Lung (tissue), 12 donors: ENCODE results near the gene SDK1. TPM values are rescaled to one million over a fixed set of nuclear protein-coding genes. Genes with fewer than 3 reads are reported as not detected.

Experiments
- ATAC-seq: fragments of 200-7000 bp; cut with Tn5 transposase; one replicate; pipeline ENCODE4 v1.9.1; 2020; ENCODE audit warnings: moderate number of reproducible peaks; ENCODE audit not compliant: insufficient read depth, low FRiP score
- DNase-seq, 3 donors: peaks; one replicate each; pipeline ENCODE4 v3.0.0-alpha.2; 2013 to 2017
- H3K27ac ChIP-seq, 2 donors: one replicate each; pipeline ENCODE4 v1.5.1; 2013; ENCODE audit warnings: mild to moderate bottlenecking in 2 of 2, moderate library complexity in 2 of 2, control low read depth in 1 of 2, inconsistent platforms in 1 of 2, low read depth in 1 of 2, low read length in 1 of 2
- H3K27me3 ChIP-seq, 3 donors: one replicate each; pipeline ENCODE4 v1.5.1; 2013; ENCODE audit warnings: low read length in 2 of 3; ENCODE audit not compliant: control insufficient read depth in 3 of 3, insufficient read depth in 3 of 3
- H3K36me3 ChIP-seq, 4 donors: one replicate each; pipeline ENCODE4 v1.5.1; 2013; ENCODE audit warnings: low read length in 4 of 4, mild to moderate bottlenecking in 1 of 4, moderate library complexity in 1 of 4; ENCODE audit not compliant: control insufficient read depth in 4 of 4, insufficient read depth in 4 of 4
- H3K4me1 ChIP-seq, 5 donors: one replicate each; pipeline ENCODE4 v1.5.1; 2013; ENCODE audit warnings: low read length in 5 of 5, mild to moderate bottlenecking in 2 of 5, moderate library complexity in 1 of 5; ENCODE audit not compliant: control insufficient read depth in 5 of 5, insufficient read depth in 5 of 5
- H3K4me3 ChIP-seq: one replicate; pipeline ENCODE4 v1.5.1; 2013; ENCODE audit warnings: mild to moderate bottlenecking, control low read depth, moderate library complexity
- H3K9ac ChIP-seq, 2 donors: one replicate each; pipeline ENCODE4 v1.5.1; 2013; ENCODE audit warnings: low read length in 2 of 2, control low read depth in 1 of 2; ENCODE audit not compliant: insufficient read depth in 1 of 2
- H3K9me3 ChIP-seq, 4 donors: one replicate each; pipeline ENCODE4 v1.5.1; 2013; ENCODE audit warnings: low read length in 3 of 4, mild to moderate bottlenecking in 1 of 4, moderate library complexity in 1 of 4; ENCODE audit not compliant: control insufficient read depth in 4 of 4, insufficient read depth in 3 of 4
- WGBS, 2 donors: extraction: QIAGEN DNeasy Blood & Tissue Kit; methylation state at CpG; one replicate each; pipeline ENCODE4 v1.1.7; 2013; 5-methylcytosine and 5-hydroxymethylcytosine counted together
- polyA plus RNA-seq, 2 donors: library from polyadenylated mRNA; stranded (reverse); fragments of 200-250 nt; gene quantifications; one replicate each; pipeline ENCODE4 v1.2.1, GENCODE V29; 2013
- total RNA-seq, 2 donors: library from RNA; depleted of rRNA in 1 of 2; stranded (reverse); fragments of >200 nt in 1 of 2; gene quantifications; one replicate each; pipeline ENCODE4 v1.2.1, GENCODE V29; 2014 to 2021
- TF ChIP-seq, protein P1 (sequence below): IDR thresholded peaks from 2 replicates; pipeline ENCODE4 v1.5.1; 2012; ENCODE audit warnings: mild to moderate bottlenecking; ENCODE audit errors: control extremely low read depth, extremely low read depth
- donor health status: control.
- donor health status: control.
- donor health status: Bipolar disorder and iron deficiency.
- donor health status: healthy.
- donor health status: DM: yes; HTN: yes; CAD: no.

SDK1 gene
- total and polyA plus RNA-seq, 4 donors: 3.7 to 30.1 (median 12.7) TPM

DNA sequence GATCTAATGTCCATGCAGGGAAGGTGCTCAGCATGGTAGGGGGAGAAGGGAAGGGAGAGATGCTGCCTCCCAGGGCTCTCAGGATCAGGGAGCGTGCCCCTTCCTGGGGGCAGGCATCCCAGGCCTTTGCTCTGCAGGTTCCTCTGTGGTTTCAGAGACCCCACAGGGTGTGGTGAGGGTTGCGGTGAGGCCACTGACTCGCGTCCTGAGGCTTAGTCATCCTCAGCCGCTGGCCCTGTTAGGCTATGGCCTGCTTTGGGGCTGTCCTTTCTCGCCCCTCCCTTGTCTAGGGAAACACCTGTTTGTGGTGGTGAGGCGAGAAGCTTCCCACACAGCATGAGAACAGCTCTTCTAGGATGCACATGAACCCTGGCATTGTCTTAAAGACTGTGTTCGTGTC is 822.8 kb downstream of the SDK1 start:
- Histone ChIP-seq H3K4me1 (no peaks in the 10 kb centered on the region), H3K27me3 (no peaks in the 10 kb centered on the region), H3K36me3 (no peaks in the 10 kb centered on the region), H3K9ac (no peak overlapping the region), H3K4me3 (no peak overlapping the region), H3K9me3 (peaks cover 0 to 5% (median 0%) of the 10 kb centered on the region in 4 donors), H3K27ac (no peak overlapping the region)
- 47 to 67% methylated on average over 8 of the region's 8 CpGs for WGBS, 2 donors
- TF ChIP-seq, protein P1, sequence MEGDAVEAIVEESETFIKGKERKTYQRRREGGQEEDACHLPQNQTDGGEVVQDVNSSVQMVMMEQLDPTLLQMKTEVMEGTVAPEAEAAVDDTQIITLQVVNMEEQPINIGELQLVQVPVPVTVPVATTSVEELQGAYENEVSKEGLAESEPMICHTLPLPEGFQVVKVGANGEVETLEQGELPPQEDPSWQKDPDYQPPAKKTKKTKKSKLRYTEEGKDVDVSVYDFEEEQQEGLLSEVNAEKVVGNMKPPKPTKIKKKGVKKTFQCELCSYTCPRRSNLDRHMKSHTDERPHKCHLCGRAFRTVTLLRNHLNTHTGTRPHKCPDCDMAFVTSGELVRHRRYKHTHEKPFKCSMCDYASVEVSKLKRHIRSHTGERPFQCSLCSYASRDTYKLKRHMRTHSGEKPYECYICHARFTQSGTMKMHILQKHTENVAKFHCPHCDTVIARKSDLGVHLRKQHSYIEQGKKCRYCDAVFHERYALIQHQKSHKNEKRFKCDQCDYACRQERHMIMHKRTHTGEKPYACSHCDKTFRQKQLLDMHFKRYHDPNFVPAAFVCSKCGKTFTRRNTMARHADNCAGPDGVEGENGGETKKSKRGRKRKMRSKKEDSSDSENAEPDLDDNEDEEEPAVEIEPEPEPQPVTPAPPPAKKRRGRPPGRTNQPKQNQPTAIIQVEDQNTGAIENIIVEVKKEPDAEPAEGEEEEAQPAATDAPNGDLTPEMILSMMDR: no peak
- DNase-seq (peak in 1 of 3 donors; percentile 6), ATAC-seq (no peak)

DNA sequence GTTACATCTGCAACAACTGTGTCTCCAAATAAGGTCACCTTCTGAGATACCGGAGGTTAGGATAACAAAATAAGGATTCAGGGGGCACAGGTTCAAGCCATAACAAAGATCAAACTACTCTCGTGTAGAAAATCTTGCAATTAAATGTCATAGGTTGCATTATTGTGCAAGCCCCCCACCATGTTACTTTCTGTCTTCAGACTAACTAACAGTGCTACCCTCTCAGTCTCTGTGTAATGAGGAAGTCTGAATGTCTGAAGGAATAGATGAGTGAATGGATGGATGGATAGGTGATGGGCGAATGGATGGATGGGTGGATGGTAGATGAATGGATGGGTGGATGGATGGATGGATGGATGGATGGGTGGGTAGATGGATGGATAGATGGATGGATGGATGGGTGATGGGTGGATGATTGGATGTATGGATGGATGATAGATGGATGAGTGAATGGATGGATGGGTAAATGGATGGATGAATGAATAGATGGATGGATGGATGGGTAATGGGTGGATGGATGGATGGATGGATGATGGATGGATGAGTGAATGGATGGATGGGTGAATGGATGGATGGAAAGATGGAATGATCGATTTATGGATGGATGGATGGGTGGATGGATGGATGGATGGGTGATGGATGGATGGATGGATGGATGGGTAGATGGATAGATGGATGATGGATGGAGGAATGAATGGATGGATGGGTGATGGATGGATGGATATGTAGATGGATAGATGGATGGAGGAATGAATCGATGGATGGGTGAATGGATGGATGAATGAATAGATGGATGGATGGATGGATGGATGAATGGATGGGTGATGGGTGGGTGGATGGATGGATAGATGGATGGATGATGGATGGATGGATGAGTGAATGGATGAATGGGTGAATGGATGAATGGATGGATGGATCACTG is 823.8 kb downstream of the SDK1 start:
- Histone ChIP-seq H3K36me3 (no peaks in the 10 kb centered on the region), H3K4me3 (no peak overlapping the region), H3K9ac (no peak overlapping the region), H3K9me3 (peaks cover 0 to 4% (median 0%) of the 10 kb centered on the region in 4 donors), H3K27ac (no peak overlapping the region), H3K27me3 (no peaks in the 10 kb centered on the region), H3K4me1 (peaks cover 0 to 2% (median 0%) of the 10 kb centered on the region in 5 donors)
- DNase-seq (no peak), ATAC-seq (no peak)
- TF ChIP-seq, protein P1: no peak
- 93 to 94% methylated on average over 5 of the region's 5 CpGs for WGBS, 2 donors

DNA sequence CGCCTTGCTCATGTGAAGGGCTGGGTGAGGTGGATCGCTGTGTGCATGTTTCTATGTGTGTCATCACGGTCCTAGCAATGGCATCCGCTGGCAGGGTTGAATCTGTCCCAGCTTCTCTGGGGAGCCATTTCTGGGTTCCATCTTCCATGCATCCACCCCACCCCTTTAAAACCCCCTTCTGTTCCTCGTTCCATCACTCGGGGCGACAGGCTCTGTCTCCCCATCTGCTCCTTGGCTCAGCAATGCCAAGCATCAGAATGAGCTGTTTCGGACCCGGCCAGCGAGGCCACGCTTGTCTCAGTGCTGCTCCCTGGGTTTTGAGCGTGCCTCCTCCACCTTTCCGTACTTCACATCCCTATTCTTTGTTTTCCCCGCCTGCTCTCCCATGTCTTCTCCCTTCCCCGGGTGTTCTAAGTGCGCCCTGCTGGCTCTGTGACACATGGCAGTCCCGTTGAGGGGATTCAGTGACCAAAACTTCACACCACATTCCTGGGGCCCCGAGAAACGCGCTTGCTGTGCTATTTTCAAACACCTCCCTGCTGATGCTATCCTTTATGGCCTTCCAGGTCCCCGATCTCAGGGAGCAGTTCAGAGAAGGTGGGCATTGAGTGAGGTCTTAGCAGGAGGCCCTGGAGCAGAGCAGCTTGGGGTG is 827.0 kb downstream of the SDK1 start:
- no peaks in the 10 kb centered on the region for H3K36me3 ChIP-seq
- no peaks in the 10 kb centered on the region for H3K27me3 ChIP-seq
- DNase-seq (no peak), ATAC-seq (no peak)
- peaks cover 0 to 11% (median 0%) of the 10 kb centered on the region in 5 donors for H3K4me1 ChIP-seq
- no peak overlapping the region for H3K9ac ChIP-seq
- 93% methylated on average over 21 of the region's 21 CpGs for WGBS, 2 donors
- H3K27ac ChIP-seq: no peak overlapping the region
- peaks cover 0 to 5% (median 0%) of the 10 kb centered on the region in 4 donors for H3K9me3 ChIP-seq
- no peak overlapping the region for H3K4me3 ChIP-seq
- TF ChIP-seq, protein P1: no peak
